Stimulated activated CD8-positive, alpha-beta memory T cell treated with anti-CD3 and anti-CD28 coated beads, Interleukin-4, amount 100 ng/mL, for 1 hour (primary cell): Measurements from ENCODE around the gene SMARCC2.
"Not testable (repeated sequence)": the region's sequence is repeated elsewhere in the genome, so short reads cannot be mapped to it uniquely, and the experiment has no call there.

Experiments used
- DNase-seq, 2 donors: peaks; one replicate each; pipeline ENCODE4 v3.0.0-alpha.2; 2020; ENCODE audit warnings: low read depth in 2 of 2, low spot score in 1 of 2

The SMARCC2 gene

DNA sequence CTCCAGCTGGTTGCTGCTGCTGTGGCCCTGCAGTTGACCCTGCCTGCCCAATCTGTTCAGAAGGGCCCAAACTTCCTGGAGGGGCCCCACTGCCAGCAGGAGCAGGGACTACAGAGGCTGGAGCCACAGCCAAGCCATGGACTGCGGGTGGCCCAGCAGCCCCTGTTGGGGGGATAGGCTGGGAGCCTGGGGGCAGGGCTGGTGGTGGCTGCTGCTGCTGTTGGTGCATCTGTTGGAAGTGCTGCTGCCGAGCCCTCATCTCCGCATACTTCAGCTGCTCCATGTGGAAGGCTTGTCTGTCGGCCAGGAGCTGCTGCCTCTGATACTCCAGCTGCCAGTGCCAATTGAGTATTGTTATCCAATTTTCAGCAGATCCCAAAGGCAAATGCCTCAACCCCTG lies 23.9 kb downstream of the SMARCC2 start:
- DNase-seq, result no peak

DNA sequence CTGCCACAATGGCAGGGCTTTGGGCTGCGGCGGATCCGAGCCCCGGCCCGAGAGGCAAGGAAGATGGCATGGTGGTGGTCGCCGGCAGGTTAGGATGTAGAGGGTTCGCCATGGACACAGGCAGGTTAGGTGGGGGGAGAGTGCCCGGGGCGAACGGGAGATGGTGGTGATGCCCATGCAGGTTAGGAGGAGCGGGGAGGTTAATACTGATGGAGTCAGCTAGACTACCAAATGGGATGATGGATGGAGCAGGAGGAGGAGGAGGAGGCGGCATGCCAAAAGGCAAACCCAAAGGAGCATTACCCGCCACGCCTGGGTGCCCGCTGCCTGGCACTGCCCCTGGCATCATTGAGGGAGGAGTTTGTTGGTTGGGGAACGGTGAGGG lies 24.9 kb downstream of the SMARCC2 start:
- no peak for DNase-seq

DNA sequence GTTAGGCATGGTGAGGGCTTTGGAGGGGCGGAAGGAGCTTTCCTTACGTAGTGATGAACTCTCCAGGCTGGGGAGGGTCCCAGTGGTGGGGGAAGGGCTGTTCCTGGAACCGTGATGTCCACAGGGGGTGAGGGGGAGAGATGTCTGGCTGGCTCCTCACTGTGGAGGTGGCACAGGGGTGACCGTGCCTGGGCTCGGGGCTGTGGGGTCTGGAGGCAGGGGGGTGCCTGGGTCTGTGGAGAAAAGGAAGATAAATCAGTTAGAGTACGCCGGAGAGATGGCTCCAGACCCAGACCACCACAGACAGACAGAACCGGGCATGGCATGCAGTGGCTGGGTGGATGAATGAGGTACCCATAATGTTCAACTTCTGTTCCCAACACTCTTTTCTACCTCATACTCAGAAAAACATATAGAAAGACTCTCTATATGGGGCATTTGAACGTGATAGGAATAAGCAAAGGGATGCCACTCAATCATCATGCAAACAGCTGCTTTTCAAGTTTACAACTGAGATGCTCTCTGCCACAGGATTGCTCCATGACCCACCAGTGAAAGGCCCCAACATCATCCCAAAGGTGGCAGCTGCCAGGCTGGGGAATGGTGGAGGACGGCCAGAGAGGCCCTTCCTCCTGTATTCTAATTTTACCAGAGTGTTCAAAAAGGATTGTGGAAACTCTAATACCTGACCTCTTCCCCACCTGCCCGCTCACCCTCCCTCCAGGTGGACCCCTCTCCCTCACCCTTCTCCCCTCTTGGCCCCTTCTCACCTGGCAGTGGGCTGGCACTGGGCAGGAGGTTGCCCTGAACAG lies 25.5 kb downstream of the SMARCC2 start:
- no peak for DNase-seq

DNA sequence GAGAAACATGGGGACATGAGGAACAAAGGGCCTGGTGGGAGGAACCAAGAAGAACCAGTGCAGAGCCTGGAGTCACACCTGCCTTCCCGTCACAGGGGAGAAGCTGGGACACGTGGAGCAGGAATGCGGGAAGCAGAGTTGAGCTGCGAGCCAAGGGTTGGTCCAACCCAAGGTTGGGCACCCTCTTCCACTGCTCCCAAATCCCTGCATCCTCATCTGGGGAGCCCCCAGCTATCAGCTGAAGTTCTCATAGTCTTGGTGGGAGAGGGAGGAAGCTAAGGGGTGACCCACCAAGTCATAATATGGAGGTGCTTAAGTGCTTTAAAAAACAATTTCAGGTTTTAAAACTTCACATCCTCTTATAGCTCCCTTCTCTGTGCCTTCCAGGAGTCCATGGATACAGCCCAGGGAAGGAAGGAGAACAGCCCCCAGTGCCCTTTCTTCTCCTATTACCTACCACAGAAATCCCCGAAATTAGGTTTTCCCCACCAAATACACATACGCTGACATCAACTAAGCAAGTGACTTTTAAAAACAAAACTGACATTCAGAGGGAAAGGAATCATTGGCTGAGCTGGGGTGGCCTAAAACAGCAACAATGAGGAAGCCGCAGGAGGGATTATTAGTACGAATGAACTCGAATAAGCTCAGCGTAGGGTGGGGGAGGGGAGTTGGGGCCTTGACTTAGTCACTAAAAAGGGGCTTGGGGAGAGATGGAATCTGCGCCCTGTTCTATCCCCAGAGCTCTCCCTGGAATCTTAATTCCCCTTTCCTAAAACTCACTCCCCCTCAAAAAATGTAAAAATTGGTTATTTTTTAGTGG lies 26.6 kb downstream of the SMARCC2 start:
- no peak for DNase-seq

DNA sequence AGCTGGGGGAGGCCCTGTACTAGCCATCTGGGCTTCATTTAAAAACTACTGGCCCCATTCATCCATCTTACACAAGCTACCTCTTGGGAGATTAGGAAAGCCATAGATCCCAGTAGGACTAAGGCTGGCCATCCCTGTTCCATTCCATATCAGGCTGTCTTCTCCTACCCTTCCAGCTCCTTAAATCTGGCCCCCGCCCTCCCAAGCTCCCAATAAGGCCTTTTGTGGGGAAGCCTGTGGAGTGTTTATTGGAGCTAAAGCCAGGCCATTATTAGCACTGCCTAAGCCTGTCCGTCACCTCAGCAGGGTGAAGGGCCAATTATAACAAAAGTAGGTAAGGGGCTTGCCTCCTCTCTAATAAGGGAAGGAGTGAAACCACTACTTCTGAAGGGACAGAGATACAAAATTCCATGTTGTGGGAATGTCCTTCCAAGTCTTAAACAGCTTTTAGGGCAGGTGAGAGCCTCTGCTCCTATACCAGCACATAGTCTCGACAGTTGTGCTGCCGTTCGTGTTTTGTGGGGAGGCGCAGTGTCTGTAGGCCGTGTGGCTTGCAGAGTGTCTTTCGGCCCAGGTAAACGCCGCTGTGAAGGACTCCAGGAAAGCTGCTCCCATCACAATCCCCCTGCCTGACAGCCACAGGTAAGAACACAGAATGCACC lies 27.5 kb downstream of the SMARCC2 start:
- DNase-seq, result no peak

DNA sequence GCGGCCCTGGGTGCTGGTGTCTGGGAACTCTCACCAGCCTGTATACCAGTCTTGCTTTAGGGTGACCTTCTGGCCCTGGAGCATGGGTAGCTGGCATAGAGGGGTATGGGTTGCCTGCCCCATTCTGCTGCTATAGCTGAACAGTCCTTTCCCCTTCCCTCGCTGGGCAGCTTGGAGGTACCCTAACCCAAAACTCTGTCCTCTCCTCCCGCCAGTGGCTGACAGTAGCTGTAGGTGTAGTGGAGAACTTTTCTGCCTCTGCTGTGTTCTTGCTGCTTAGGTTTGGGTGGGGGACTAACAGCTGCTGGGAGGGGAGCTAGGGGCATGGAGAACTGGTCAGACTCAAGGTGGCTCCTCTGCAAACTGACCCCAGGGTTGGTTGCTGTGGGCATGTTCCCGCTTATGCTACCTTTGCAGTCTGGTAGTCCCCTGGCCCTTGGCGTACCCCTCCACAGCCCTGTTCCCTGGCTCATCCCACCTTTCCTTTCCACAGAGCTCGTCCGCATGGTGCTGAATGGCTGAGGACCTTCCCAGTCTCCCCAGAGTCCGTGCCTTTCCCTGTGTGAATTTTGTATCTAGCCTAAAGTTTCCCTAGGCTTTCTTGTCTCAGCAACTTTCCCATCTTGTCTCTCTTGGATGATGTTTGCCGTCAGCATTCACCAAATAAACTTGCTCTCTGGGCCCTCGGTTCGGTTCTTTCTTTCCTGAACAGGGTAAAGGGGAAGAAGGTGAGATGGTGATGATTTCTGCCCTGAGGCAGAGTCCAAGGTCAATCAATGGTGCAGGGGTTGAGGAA lies 28.2 kb downstream of the SMARCC2 start:
- DNase-seq, result no peak

DNA sequence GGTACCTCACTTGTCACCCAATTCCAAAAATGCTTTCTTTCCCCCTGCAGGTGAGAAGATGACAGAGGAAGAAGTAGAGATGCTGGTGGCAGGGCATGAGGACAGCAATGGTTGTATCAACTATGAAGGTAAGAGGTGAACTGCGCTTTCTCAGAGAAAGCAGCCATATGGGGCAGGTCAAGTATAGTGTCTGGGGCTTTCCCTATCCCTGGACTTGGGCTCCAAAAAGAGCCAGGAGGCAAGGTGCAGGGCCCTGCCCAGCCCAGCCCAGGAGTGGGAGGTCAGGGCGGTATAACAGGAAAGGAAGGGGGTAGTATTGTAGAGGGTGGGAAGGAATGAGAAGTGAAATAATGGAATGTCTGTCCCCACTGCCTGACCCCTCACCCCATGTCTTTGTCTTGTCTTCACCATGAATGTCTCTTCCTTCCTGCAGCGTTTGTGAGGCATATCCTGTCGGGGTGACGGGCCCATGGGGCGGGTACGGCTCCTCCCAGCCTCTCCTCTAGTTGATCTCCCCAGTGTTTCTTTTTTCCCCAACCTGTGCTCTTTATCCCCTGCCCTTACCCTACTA lies 29.0 kb downstream of the SMARCC2 start:
- DNase-seq, result no peak

DNA sequence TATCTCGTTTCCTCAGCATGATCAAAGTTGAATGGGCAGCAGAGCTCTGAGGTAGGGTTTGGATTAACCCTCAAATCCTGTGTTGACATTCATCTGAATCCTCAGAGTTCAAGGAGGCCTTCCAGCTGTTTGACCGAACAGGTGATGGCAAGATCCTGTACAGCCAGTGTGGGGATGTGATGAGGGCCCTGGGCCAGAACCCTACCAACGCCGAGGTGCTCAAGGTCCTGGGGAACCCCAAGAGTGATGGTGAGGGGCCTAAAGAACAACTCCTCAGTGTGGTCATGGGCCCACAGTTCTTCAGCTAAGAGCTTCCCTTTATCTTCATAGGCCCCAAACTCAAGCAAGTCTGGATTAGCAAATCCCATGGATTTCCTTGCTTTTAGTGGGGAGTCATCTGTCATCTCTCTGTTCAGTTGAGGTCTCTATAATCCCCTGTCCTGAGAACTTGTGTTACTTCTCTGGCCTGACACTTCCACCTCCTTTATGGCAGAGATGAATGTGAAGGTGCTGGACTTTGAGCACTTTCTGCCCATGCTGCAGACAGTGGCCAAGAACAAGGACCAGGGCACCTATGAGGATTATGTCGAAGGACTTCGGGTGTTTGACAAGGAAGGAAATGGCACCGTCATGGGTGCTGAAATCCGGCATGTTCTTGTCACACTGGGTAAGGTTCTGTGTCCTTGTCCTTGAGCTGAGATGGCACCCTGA lies 29.6 kb downstream of the SMARCC2 start:
- no peak for DNase-seq

DNA sequence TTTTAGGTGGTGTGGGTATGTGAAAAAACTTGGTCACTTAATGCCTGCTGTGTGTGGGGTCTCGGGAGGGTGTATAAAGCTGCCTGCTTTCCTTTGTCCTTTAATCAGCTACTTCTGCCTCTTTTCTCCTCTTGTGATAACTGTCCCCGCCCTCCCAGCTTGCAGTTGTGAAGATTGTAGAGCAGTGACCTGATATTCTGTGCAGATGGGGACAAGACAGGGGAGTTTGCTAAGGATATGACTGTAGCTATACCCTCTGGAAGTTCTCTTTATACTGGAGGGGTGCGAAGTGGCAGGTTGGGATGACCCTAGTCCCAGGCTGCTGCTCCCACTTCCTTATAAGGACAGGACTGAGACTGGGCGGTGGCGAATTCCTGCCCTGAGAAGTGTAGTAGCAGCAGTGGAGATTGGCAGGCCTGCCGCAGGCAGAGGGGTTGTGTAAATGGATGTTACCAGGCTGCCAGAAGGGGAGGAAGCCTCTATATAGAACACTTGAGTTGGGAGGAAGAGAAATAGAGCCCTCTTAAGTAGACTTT lies 30.3 kb downstream of the SMARCC2 start:
- DNase-seq, result no peak

DNA sequence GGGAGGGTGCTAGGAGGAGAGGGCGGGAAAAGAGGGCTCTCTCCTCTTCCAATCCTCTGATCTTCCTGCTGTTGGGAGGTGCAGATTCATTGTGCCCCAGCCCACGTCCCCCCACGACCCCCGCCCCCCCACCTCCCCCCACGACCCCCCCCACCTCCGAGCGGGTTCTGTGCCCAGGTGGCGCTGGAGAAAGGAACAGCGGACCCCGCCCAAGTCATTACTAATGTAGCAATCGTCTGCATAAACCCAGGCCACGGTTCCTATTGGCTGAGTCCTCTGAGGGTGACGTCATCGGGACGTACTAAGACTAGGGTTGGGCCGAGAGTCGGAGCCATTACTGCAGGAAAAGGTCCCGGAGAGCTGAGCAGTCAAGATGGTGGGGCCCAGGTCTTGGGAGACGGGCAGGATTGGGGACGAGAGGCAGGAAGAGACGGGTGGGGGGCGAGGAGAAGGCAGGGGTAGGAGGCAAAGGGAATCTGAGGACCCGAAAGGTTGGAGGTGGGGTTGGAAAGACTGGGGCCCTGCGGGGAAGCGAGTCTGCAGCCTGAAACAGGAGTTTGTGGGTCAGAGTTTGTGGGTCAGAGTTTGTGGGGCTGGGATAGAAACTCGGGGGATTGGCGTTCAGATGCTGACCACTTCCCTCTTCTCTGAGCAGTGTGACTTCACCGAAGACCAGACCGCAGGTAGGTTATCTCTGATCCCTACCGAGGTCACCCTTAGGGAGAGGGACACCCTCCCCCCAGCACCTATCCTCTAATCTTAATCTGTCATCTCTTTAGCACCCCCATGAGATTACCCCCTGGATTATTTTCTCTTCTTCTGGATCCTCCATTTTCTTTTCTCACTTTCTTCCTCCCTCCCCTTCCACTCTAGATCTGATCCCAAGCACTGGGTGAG lies 31.0 kb downstream of the SMARCC2 start, which contains the start of gene MYL6:
Gene MYL6, plus strand, starts transcription at position 331 of the 897 bp plus-strand sequence. Its CDS starts 43 bp downstream, at position 374.
- peak; percentile 67 to 81 for DNase-seq

DNA sequence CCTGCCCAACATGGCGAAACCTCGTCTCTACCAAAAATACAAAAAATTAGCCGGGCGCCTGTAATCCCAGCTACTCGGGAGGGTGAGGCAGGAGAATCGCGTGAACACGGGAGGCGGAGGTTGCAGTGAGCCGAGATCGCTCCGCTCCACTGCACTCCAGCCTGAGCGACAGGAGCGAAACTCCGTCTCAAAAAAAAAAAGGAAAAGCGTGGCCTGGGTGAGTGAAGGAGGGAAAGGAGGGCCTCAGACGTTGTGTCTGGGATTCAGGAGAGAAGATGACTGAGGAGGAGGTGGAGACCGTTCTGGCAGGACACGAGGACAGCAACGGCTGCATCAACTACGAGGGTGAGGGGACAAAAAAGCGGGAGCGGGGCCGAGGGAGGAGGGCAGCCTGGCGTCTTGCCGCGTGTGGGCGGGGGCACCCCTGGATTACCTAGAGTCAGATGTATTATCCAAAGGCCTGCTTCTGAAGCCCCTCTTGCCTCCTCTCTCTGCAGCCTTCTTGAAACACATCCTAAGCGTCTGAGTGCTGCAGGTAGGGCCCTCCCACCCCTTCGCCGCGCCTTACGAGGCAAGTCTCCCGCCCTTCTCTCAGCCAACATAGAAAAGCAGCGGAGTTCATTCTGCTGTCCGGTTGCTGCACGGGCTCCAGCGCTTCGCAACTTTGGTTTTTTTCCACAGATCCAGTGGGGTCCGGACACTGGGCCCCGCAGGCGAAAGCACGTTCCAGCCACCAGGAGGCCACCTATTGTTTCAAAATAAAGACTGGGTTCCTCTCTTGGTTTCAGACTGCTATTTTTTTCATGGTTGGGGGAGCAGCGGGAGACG lies 31.9 kb downstream of the SMARCC2 start:
- DNase-seq, result peak in 1 of 2 donors; percentile 10

DNA sequence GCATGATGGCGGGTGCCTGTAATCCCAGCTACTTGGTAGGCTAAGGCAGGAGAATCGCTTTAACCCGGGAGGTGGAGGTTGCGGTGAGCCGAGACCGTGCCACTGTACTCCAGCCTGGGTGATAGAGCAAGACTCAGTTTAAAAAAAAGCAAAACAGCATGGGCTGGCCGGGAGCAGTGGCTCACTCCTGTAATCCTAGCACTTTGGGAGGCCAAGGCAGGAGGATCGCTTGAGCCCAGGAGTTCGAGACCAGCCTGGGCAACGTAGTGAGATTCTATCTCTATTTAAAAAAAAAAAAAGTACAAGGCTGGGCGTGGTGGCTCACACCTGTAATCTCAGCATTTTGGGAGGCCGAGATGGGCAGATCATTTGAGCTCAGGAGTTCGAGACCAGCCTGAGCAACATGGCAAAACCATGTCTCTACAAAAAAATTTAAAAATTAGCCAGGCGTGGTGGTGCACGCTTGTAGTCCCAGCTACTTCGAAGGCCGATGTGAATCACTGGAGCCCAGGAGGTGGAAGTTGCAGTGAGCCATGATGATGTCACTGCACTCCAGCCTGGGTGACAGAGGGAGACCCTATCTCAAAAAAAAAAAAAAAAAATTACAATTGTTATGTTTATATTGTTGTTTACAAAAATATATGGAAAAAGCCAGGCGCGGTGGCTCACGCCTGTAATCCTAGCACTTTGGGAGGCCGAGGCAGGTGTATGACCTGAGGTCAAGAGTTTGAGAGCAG lies 32.7 kb downstream of the SMARCC2 start:
- not testable (repeated sequence) for DNase-seq

DNA sequence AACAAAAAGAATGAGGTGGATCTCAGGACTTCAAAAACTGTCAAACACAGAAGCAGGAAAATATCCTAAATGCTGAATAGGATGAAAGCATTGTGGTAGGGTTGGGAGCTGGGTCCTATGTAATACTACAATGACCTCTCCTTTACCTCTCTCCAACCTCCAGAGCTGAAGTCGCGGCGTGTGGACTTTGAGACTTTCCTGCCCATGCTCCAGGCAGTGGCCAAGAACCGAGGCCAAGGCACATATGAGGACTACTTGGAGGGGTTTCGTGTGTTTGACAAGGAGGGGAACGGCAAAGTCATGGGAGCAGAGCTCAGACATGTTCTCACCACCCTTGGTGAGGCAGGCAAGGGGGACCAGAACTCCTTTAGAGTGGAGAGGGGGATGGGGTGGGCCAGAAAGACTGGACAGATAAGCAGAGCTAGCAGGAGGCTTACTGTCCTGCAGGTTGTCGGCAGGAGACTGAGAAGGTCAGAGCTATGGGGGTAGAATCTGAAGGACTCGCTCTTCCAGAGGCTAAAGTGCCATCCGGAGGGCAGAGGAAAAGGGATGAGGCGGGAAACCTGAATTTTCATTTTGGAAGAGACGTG lies 33.9 kb downstream of the SMARCC2 start:
- no peak for DNase-seq

DNA sequence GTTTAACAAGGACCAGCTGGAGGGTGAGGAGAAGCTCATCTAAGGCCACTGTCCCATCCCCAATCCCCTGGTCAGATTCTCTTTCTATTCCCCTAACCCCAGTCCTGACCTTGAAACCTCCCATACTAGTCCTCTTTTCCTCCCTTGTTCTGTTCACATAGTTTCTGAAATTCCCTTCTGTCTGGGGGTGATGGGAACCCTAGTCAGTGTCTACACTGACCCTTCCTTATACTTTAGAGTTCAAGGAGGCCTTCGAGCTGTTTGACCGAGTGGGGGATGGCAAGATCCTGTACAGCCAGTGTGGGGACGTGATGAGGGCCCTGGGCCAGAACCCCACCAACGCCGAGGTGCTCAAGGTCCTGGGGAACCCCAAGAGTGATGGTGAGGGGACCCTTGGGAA lies 34.5 kb downstream of the SMARCC2 start:
- no peak for DNase-seq

DNA sequence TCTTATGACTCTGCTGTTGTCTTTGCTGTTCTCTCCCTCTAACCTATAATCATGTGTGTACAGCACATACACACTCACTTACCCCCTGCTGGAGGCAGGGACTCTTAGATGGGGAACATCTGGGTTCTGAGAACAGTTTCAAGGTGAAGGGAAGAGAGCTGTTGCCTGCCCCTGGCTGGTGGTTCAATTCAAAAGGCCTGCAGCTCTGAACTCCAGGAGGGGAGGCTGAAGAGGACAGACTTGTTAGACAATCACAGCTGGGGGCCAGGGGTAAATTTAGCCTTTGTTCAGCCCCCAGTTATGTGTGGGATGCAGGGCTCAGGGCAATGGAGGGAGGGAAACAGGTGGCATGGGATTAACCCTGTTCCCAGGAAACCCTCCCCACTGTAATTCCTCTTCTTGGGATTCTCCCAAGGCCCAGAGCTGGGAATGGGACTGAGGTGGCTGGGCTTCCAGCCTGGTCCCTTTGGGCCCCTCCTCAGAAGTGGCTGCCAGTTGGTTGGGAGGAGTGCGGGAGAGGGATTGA lies 35.0 kb downstream of the SMARCC2 start:
- DNase-seq, result no peak

DNA sequence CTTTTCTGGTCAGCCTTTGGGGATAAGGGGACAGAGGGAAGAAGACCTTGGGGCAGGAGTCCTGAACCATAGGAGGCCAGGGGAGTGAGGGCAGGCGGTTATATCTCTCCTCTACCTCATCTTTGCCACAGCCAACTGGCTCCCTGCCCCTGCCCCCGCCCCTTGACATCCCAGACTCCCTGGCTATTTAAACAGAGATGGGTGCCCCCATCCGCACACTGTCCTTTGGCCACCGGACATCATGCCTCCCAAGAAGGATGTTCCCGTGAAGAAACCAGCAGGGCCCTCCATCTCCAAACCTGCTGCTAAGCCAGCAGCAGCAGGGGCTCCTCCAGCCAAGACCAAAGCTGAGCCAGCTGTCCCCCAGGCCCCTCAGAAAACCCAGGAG lies 35.6 kb downstream of the SMARCC2 start:
- no peak for DNase-seq
